Gastroesophageal sphincter (tissue), 3 donors: ENCODE results near the gene HRH3.

Experiments used
- EP300 ChIP-seq: sonication (generic); formaldehyde crosslinking; IDR thresholded peaks from one replicate; pipeline ENCODE4 v1.6.1; 2017; ENCODE audit warnings: antibody characterized with exemption, mild to moderate bottlenecking
- POLR2A ChIP-seq, 2 donors: fragments of 450-650 bp; IDR thresholded peaks; one replicate each; pipeline ENCODE4 v1.6.1; 2017; ENCODE audit warnings: antibody characterized with exemption in 2 of 2, mild to moderate bottlenecking in 2 of 2, moderate library complexity in 1 of 2
- TF ChIP-seq, protein P1 (sequence below), 4 experiments: fragments of 200-600 bp in 2 of 4; fragments of 450-650 bp in 2 of 4; sonication (generic) in 1 of 4; IDR thresholded peaks; one replicate each; pipeline ENCODE4 v1.5.1; 2017 to 2019; ENCODE audit warnings: antibody characterized with exemption in 4 of 4, mild to moderate bottlenecking in 2 of 4, moderate library complexity in 2 of 4

DNA sequence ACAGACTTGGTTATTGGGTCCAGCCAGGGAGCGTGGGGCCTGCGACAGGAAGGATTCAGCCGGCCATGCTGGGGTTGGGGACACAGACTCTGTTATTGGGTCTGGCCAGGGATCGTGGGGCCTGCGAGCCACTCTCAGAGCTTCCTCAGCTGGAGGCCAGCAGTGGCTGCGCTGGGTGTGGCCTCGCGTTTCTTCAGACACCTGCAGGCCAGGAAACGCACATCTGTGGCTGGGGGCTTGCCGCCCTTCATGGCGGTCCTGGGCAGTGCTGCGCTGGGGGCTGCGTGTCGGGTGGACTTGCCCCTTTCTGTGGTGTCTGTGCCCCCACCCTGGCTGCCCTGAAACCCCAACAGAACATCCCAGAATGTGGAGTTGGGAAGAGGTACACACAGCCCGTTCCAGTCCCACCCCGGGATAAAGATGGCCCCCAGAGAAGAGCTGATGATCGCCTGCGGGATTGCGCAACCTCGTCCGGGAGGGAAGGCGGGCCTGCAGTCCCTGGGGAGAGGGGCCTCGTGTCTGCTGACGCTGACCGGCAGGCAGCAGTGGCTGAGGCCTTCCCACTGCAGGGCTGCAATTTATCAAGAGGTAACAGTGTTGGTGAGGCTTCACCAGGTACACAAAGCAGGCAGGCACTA lies 54.2 kb downstream of the HRH3 start:
- TF ChIP-seq POLR2A (IDR thresholded peaks at IDR 0.05) (no peak), EP300 (no peak)
- TF ChIP-seq, protein P1, sequence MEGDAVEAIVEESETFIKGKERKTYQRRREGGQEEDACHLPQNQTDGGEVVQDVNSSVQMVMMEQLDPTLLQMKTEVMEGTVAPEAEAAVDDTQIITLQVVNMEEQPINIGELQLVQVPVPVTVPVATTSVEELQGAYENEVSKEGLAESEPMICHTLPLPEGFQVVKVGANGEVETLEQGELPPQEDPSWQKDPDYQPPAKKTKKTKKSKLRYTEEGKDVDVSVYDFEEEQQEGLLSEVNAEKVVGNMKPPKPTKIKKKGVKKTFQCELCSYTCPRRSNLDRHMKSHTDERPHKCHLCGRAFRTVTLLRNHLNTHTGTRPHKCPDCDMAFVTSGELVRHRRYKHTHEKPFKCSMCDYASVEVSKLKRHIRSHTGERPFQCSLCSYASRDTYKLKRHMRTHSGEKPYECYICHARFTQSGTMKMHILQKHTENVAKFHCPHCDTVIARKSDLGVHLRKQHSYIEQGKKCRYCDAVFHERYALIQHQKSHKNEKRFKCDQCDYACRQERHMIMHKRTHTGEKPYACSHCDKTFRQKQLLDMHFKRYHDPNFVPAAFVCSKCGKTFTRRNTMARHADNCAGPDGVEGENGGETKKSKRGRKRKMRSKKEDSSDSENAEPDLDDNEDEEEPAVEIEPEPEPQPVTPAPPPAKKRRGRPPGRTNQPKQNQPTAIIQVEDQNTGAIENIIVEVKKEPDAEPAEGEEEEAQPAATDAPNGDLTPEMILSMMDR (IDR thresholded peaks at IDR 0.05), result no peak
